H9 (cell line): ENCODE measurements around the gene RSF1. TPM values are rescaled to one million over a fixed set of nuclear protein-coding genes. Genes with fewer than 3 reads are reported as not detected.

ENCODE experiments used
- DNase-seq: peaks from one replicate; pipeline ENCODE4 v3.0.0-alpha.2; 2017
- H2AFZ ChIP-seq: one replicate; pipeline ENCODE4 v1.6.1; 2013; ENCODE audit warnings: mild to moderate bottlenecking, low read length, control low read depth, moderate library complexity
- H2AK5ac ChIP-seq: 2 replicates; pipeline ENCODE4 v1.6.1; 2013; ENCODE audit warnings: low read length, control low read depth, mixed read lengths; ENCODE audit not compliant: insufficient read length
- H2BK120ac ChIP-seq: one replicate; pipeline ENCODE4 v1.6.1; 2013; ENCODE audit warnings: low read depth, mild to moderate bottlenecking, low read length, control low read depth, inconsistent platforms; ENCODE audit not compliant: poor library complexity, severe bottlenecking
- H2BK12ac ChIP-seq: 2 replicates; pipeline ENCODE4 v1.6.1; 2013; ENCODE audit warnings: low read length, control low read depth, mixed read lengths, low read depth; ENCODE audit not compliant: insufficient read length
- H2BK15ac ChIP-seq: 2 replicates; pipeline ENCODE4 v1.6.1; 2013; ENCODE audit warnings: low read depth, low read length, control low read depth
- H2BK20ac ChIP-seq: one replicate; pipeline ENCODE4 v1.6.1; 2013; ENCODE audit warnings: low read depth, mild to moderate bottlenecking, low read length, control low read depth, inconsistent platforms; ENCODE audit not compliant: poor library complexity, severe bottlenecking
- H2BK5ac ChIP-seq: 2 replicates; pipeline ENCODE4 v1.6.1; 2013; ENCODE audit warnings: low read length, control low read depth, mixed read lengths; ENCODE audit not compliant: insufficient read length
- H3K14ac ChIP-seq: 2 replicates; pipeline ENCODE4 v1.6.1; 2013; ENCODE audit warnings: low read length, control low read depth; ENCODE audit not compliant: insufficient read depth
- H3K18ac ChIP-seq: 2 replicates; pipeline ENCODE4 v1.6.1; 2013; ENCODE audit warnings: low read depth, mild to moderate bottlenecking, mixed read lengths, low read length, control low read depth; ENCODE audit not compliant: insufficient read length
- H3K23ac ChIP-seq: 2 replicates; pipeline ENCODE4 v1.6.1; 2013; ENCODE audit warnings: low read length, control low read depth, mixed read lengths, low read depth; ENCODE audit not compliant: insufficient read length
- H3K23me2 ChIP-seq: 2 replicates; pipeline ENCODE4 v1.6.1; 2013; ENCODE audit warnings: low read depth, mild to moderate bottlenecking, mixed read lengths, low read length, control low read depth; ENCODE audit not compliant: insufficient read length, poor library complexity, severe bottlenecking
- H3K27ac ChIP-seq: 2 replicates; pipeline ENCODE4 v1.5.1; 2013; ENCODE audit warnings: low read length, control low read depth, mixed read lengths, low read depth; ENCODE audit not compliant: insufficient read length
- H3K27me3 ChIP-seq: 2 replicates; pipeline ENCODE4 v1.6.1; 2013; ENCODE audit warnings: low read length, control low read depth, inconsistent platforms; ENCODE audit not compliant: insufficient read depth
- H3K4ac ChIP-seq: 2 replicates; pipeline ENCODE4 v1.6.1; 2013; ENCODE audit warnings: low read depth, mild to moderate bottlenecking, control low read depth, inconsistent platforms, low read length, moderate library complexity
- H3K4me1 ChIP-seq: 2 replicates; pipeline ENCODE4 v1.6.1; 2013; ENCODE audit warnings: low read length, control low read depth, inconsistent platforms; ENCODE audit not compliant: insufficient read depth
- H3K4me2 ChIP-seq: 2 replicates; pipeline ENCODE4 v1.6.1; 2013; ENCODE audit warnings: low read length, control low read depth, mixed read lengths; ENCODE audit not compliant: insufficient read length, insufficient read depth
- H3K56ac ChIP-seq: 2 replicates; pipeline ENCODE4 v1.6.1; 2013; ENCODE audit warnings: low read depth, mild to moderate bottlenecking, mixed read lengths, low read length, control low read depth; ENCODE audit not compliant: insufficient read length
- H3K79me1 ChIP-seq: 2 replicates; pipeline ENCODE4 v1.6.1; 2013; ENCODE audit warnings: low read depth, mild to moderate bottlenecking, moderate library complexity, low read length, control low read depth, inconsistent platforms; ENCODE audit not compliant: insufficient read depth, poor library complexity, severe bottlenecking
- H3K79me2 ChIP-seq: 2 replicates; pipeline ENCODE4 v1.6.1; 2013; ENCODE audit warnings: low read length, control low read depth, inconsistent platforms; ENCODE audit not compliant: insufficient read depth
- H3K9ac ChIP-seq: 2 replicates; pipeline ENCODE4 v1.6.1; 2013; ENCODE audit warnings: low read length, control low read depth, mixed read lengths; ENCODE audit not compliant: insufficient read length; ENCODE audit errors: extremely low read depth
- H3K9me3 ChIP-seq: one replicate; pipeline ENCODE4 v1.6.1; 2013; ENCODE audit warnings: low read depth, low read length, inconsistent platforms; ENCODE audit not compliant: control insufficient read depth
- H3T11ph ChIP-seq: one replicate; pipeline ENCODE4 v1.6.1; 2013; ENCODE audit warnings: mild to moderate bottlenecking, low read length, control low read depth, inconsistent platforms
- H4K20me1 ChIP-seq: one replicate; pipeline ENCODE4 v1.6.1; 2013; ENCODE audit not compliant: control insufficient read depth, insufficient read length, insufficient read depth
- H4K5ac ChIP-seq: 2 replicates; pipeline ENCODE4 v1.6.1; 2013; ENCODE audit warnings: low read depth, mild to moderate bottlenecking, mixed read lengths, low read length, control low read depth; ENCODE audit not compliant: insufficient read length
- H4K8ac ChIP-seq: replicated peaks from 2 replicates; pipeline ENCODE4 v1.6.1; 2013; ENCODE audit warnings: low read length, control low read depth, mixed read lengths, low read depth; ENCODE audit not compliant: insufficient read length
- H4K91ac ChIP-seq: 2 replicates; pipeline ENCODE4 v1.6.1; 2013; ENCODE audit warnings: low read depth, mild to moderate bottlenecking, moderate library complexity, mixed read lengths, low read length, control low read depth; ENCODE audit not compliant: insufficient read length
- H3K27ac Mint-ChIP-seq, 3 experiments: 2 replicates in 2 of 3; 3 replicates in 1 of 3; pipeline ENCODE4 v1.8.0; 2020 to 2021; ENCODE audit warnings: mixed read lengths in 3 of 3, mild to moderate bottlenecking in 1 of 3, moderate library complexity in 1 of 3
- H3K27me3 Mint-ChIP-seq: 2 replicates; pipeline ENCODE4 v1.8.0; 2021; ENCODE audit warnings: low read depth, mild to moderate bottlenecking, moderate library complexity, mixed read lengths
- H3K36me3 Mint-ChIP-seq, 3 experiments: 2 replicates in 2 of 3; 3 replicates in 1 of 3; pipeline ENCODE4 v1.8.0; 2020 to 2021; ENCODE audit warnings: low read depth in 3 of 3, mixed read lengths in 3 of 3; ENCODE audit not compliant: insufficient read depth in 1 of 3
- H3K4me1 Mint-ChIP-seq, 2 experiments: 2 replicates each; pipeline ENCODE4 v1.8.0; 2020; ENCODE audit warnings: mixed read lengths in 2 of 2
- H3K4me3 Mint-ChIP-seq, 2 experiments: 2 replicates in 1 of 2; 3 replicates in 1 of 2; pipeline ENCODE4 v1.8.0; 2020 to 2021; ENCODE audit warnings: mild to moderate bottlenecking in 2 of 2, mixed read lengths in 2 of 2, moderate library complexity in 1 of 2
- H3K9me3 Mint-ChIP-seq, 2 experiments: 2 replicates in 1 of 2; 3 replicates in 1 of 2; pipeline ENCODE4 v1.8.0; 2020; ENCODE audit warnings: mild to moderate bottlenecking in 2 of 2, mixed read lengths in 2 of 2, moderate library complexity in 1 of 2
- CTCF ChIP-seq: fragments of 200-600 bp; sonication (generic); conservative IDR thresholded peaks from 3 replicates; pipeline ENCODE4 v1.8.0; 2021; ENCODE audit warnings: antibody characterized with exemption, mild to moderate bottlenecking
- WGBS: extraction: QIAGEN DNeasy Blood & Tissue Kit; methylation state at CpG from one replicate; pipeline ENCODE4 v1.1.7; 2013; ENCODE audit warnings: missing lambda C conversion rate, low lambda C conversion rate, mixed read lengths; ENCODE audit not compliant: insufficient read length; ENCODE audit errors: extremely low coverage; 5-methylcytosine and 5-hydroxymethylcytosine counted together
- total RNA-seq: library from RNA; stranded (reverse); gene quantifications from 2 replicates; pipeline ENCODE4 v1.2.1, GENCODE V29; 2021

Gene RSF1
- total RNA-seq, 1 experiment from 2014 or later: 82.6 TPM

DNA sequence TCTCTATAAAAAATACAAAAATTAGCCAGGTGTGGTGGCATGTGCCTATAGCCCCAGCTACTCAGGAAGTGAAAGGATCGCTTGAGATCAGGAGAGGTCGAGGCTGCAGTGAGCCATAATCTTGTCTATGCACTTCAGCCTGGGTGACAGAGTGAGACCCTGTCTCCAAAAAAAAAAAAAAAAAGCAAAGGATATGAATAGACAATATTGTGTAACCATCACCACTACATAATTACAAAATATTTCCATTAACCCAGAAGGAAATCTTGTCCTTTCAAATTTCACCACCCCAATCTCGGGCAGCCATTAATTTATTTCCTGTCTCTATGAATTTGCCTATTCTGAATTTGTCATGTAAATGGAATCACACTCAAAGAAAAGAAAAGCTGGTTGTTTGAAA lies 21.2 kb downstream of the RSF1 start:
- H3K14ac ChIP-seq: no peak overlapping the region
- peaks cover 22% of the 10 kb centered on the region; the same call in 1 of the 2 replicates for H3K79me2 ChIP-seq
- no peaks in the 10 kb centered on the region for H3K27me3 Mint-ChIP-seq
- H3K4me1 ChIP-seq: no peaks in the 10 kb centered on the region
- no peaks in the 10 kb centered on the region for H3K23me2 ChIP-seq
- H4K20me1 ChIP-seq: no peaks in the 10 kb centered on the region
- H4K8ac ChIP-seq: no peak overlapping the region
- H4K5ac ChIP-seq: no peak overlapping the region
- peaks cover 15 to 26% of the 10 kb centered on the region in 2 experiments for H3K4me1 Mint-ChIP-seq
- no peak for DNase-seq
- H3K4me3 Mint-ChIP-seq: no peak overlapping the region
- no peak overlapping the region for H3K27ac ChIP-seq
- no peak overlapping the region for H2BK12ac ChIP-seq
- H3K56ac ChIP-seq: no peak overlapping the region
- H2BK15ac ChIP-seq: no peak overlapping the region
- no peak overlapping the region for H3K9ac ChIP-seq
- H2BK120ac ChIP-seq: no peak overlapping the region
- no peaks in the 10 kb centered on the region for H3K27me3 ChIP-seq
- no peak overlapping the region for H2AK5ac ChIP-seq
- no CpG with 5 or more reads among the region's 3 CpGs for WGBS
- H2AFZ ChIP-seq: no peak overlapping the region
- H3K9me3 Mint-ChIP-seq: peaks cover 3 to 4% of the 10 kb centered on the region in 2 experiments; a peak in 3 of 5 replicates
- H3K4me2 ChIP-seq: no peak overlapping the region
- H3K27ac Mint-ChIP-seq: no peak overlapping the region
- no peak overlapping the region for H4K91ac ChIP-seq
- H3T11ph ChIP-seq: no peak overlapping the region
- no peak overlapping the region for H2BK5ac ChIP-seq
- no peak overlapping the region for H2BK20ac ChIP-seq
- H3K79me1 ChIP-seq: peaks cover 5% of the 10 kb centered on the region
- no peak overlapping the region for H3K23ac ChIP-seq
- H3K9me3 ChIP-seq: no peaks in the 10 kb centered on the region
- peaks cover 18 to 25% (median 21%) of the 10 kb centered on the region in 3 experiments for H3K36me3 Mint-ChIP-seq
- no peak for TF ChIP-seq CTCF
- no peak overlapping the region for H3K18ac ChIP-seq
- no peak overlapping the region for H3K4ac ChIP-seq
